Thyroid gland (tissue), 4 donors: ENCODE results near the gene MYOM3. TPM values are rescaled to one million over a fixed set of nuclear protein-coding genes. Genes with fewer than 3 reads are reported as not detected.
A peak's percentile ranks its signal among the peaks of the same experiment; 100 is the strongest.

Experiments
- DNase-seq, 2 donors: peaks; one replicate each; pipeline ENCODE4 v3.0.0-alpha.2; 2019
- H3K27ac ChIP-seq, 3 donors: fragments of 200-600 bp; sonication (generic); 1 replicate in 2 of 3; 2 replicates in 1 of 3; pipeline ENCODE4 v1.5.1; 2016 to 2019; ENCODE audit warnings: mild to moderate bottlenecking in 1 of 3, moderate library complexity in 1 of 3
- H3K27me3 ChIP-seq: fragments of 200-600 bp; sonication (generic); one replicate; pipeline ENCODE4 v1.5.1; 2019
- H3K36me3 ChIP-seq, 2 donors: fragments of 200-600 bp; sonication (generic); one replicate each; pipeline ENCODE4 v1.5.1; 2016 to 2019
- H3K4me1 ChIP-seq, 2 donors: fragments of 200-600 bp; sonication (generic); one replicate each; pipeline ENCODE4 v1.5.1; 2017 to 2019
- H3K4me3 ChIP-seq, 3 donors: fragments of 200-600 bp; sonication (generic); replicated peaks in 1 of 3; 1 replicate in 2 of 3; 2 replicates in 1 of 3; pipeline ENCODE4 v1.5.1; 2016; ENCODE audit warnings: mild to moderate bottlenecking in 1 of 3
- H3K9me3 ChIP-seq: fragments of 200-600 bp; sonication (generic); one replicate; pipeline ENCODE4 v1.5.1; 2017
- CTCF ChIP-seq, 6 experiments: fragments of 200-600 bp in 3 of 6; fragments of 450-650 bp in 3 of 6; sonication (generic) in 3 of 6; IDR thresholded peaks; one replicate each; pipeline ENCODE4 v1.5.1; 2016 to 2019; ENCODE audit warnings: antibody characterized with exemption in 6 of 6, mild to moderate bottlenecking in 2 of 6, inconsistent platforms in 1 of 6, moderate library complexity in 1 of 6
- POLR2A ChIP-seq, 2 donors: fragments of 450-650 bp; IDR thresholded peaks; one replicate each; pipeline ENCODE4 v1.6.1; 2017; ENCODE audit warnings: antibody characterized with exemption in 2 of 2, mild to moderate bottlenecking in 2 of 2, moderate library complexity in 1 of 2
- WGBS, 2 donors: methylation state at CpG; one replicate each; pipeline ENCODE4 v1.1.5; 2017; 5-methylcytosine and 5-hydroxymethylcytosine counted together
- intact Hi-C: fragments of 100-400 bp; cut with DNase I; formaldehyde crosslinking; loops from one replicate; pipeline ENCODE4 v1.15.1; 2023
- total RNA-seq, 4 donors: library from RNA; depleted of rRNA; stranded (reverse); fragments of >200 nt; gene quantifications; one replicate each; pipeline ENCODE4 v1.2.3, GENCODE V29; 2016

Gene MYOM3
- total RNA-seq, 4 donors from 2014 or later, result 0.11 to 0.54 TPM; not detected in 2

GRCh38 chr1:24111262-24111995, 506 bp downstream of the MYOM3 start:
- TF ChIP-seq CTCF (IDR thresholded peaks at IDR 0.05), result no peak
- no peak for TF ChIP-seq POLR2A (IDR thresholded peaks at IDR 0.05)
- Histone ChIP-seq H3K4me3 (no peak overlapping the region), H3K9me3 (no peaks in the 10 kb centered on the region), H3K4me1 (peaks cover 5 to 26% of the 10 kb centered on the region in 2 donors), H3K27me3 (no peaks in the 10 kb centered on the region), H3K27ac (peak overlapping the region in 1 of 3 donors; percentile 57), H3K36me3 (no peaks in the 10 kb centered on the region)
- DNase-seq, result no peak
- WGBS, 2 donors, result 79 to 87% methylated on average over 19 to 20 of the region's 20 CpGs
- intact Hi-C loops, result no loop called here

DNA sequence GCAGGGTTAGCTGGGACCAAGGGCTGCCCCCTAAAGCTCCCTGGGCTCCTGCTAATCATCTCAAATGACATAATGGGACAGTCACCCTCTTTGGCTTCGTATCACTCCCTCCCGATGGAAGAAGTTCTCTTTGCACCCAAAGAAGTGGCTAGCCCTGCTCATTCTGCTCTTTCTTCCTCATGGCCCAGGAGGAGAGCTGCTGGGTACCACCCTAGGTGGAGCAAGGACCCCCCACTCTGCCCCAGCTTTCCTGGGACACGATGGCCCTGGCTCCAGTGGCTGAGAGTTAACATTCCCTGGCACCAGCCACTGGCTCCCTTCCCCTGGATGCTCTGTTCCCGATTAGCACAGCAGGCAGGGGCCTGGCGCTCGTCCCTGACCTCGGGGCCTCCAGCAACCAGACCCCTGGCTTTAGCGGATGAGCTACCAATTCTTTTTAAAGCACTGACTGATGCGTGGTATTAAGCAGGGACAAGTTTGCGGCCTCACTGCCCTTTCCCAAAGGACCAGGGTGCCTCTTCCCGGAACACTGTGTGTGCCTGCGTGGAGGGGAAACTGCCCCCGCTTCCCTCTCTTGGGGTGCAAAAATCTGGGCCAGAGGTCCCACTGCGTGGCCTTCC, 1.2 kb downstream of the MYOM3 start:
- intact Hi-C loops, result no loop called here
- WGBS, 2 donors, result 66 to 82% methylated on average over 9 to 14 of the region's 14 CpGs
- no peak for TF ChIP-seq CTCF (IDR thresholded peaks at IDR 0.05)
- TF ChIP-seq POLR2A (IDR thresholded peaks at IDR 0.05), result no peak

DNA sequence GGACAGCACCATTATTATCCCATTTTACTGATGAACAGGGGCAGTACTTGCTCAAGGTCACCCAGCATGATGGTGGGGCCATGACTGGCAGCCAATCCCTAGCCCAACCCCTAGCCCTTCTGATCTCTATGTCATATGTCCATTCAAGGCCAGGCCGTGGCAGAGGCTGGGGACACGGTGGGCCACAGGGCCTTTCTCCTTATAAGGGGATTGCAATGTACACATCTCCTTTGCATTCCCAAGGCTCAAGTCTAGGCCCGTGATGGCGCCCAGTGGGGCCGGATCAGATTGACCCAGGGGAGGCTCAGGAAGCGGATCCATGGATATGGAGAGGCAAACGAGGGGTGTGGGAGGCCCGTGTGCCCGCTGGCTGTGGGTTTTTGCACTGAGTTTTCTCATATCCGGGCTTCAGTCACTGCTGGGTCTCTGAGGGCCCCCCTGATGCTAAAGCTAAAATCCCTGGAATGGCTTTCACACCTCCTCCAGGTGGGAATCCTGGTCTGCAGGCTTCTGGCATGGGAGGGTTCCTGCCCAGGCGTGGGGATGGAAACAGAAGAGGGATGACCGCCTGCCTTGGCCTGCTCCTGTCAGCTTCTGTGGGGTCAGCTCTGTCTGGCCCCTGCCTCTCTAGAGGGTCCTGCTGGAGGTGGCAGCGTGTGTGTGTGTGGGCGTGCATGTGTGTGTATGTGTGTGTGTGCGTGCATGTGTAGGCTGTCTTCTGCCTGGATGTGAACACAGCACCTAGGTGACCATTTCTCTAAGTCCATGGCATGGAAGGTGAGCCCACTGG, 2.1 kb downstream of the MYOM3 start:
- no peak for TF ChIP-seq POLR2A (IDR thresholded peaks at IDR 0.05)
- no peak for TF ChIP-seq CTCF (IDR thresholded peaks at IDR 0.05)
- Histone ChIP-seq H3K4me3 (no peak overlapping the region), H3K27ac (no peak overlapping the region), H3K4me1 (peaks cover 5 to 26% of the 10 kb centered on the region in 2 donors), H3K9me3 (no peaks in the 10 kb centered on the region), H3K27me3 (no peaks in the 10 kb centered on the region), H3K36me3 (no peaks in the 10 kb centered on the region)
- WGBS, 2 donors, result 90 to 91% methylated on average over 13 to 14 of the region's 15 CpGs
- DNase-seq, result no peak
- intact Hi-C loops, result no loop called here

More for the DNA sequence above, 1.2 kb downstream of the MYOM3 start:
- Histone ChIP-seq H3K27ac (peak overlapping the region in 1 of 3 donors; percentile 57), H3K4me3 (no peak overlapping the region), H3K27me3 (no peaks in the 10 kb centered on the region), H3K36me3 (no peaks in the 10 kb centered on the region), H3K9me3 (no peaks in the 10 kb centered on the region), H3K4me1 (peaks cover 5 to 26% of the 10 kb centered on the region in 2 donors)
- no peak for DNase-seq

- TF ChIP-seq CTCF (IDR thresholded peaks at IDR 0.05), result no peak
- TF ChIP-seq POLR2A (IDR thresholded peaks at IDR 0.05), result no peak
- H3K36me3 ChIP-seq, result no peaks in the 10 kb centered on the region
Measured at GRCh38 chr1:24109166-24109483, 2.8 kb downstream of the MYOM3 start.

More at GRCh38 chr1:24109166-24109483, 2.8 kb downstream of the MYOM3 start:
- no peaks in the 10 kb centered on the region for H3K9me3 ChIP-seq
- H3K4me1 ChIP-seq, result peaks cover 5 to 26% of the 10 kb centered on the region in 2 donors
- H3K27ac ChIP-seq, result no peak overlapping the region
- H3K4me3 ChIP-seq, result no peak overlapping the region
- 79 to 92% methylated on average over 1 of the region's 1 CpG for WGBS, 2 donors
- H3K27me3 ChIP-seq, result no peaks in the 10 kb centered on the region
- intact Hi-C loops, result no loop called here
- no peak for DNase-seq
